Embryonic facial prominence (tissue), 1 donor: ENCODE data around the gene RAI2.
A peak's percentile ranks its signal among the peaks of the same experiment; 100 is the strongest.

Source experiments
- DNase-seq: peaks from one replicate; pipeline ENCODE4 v3.0.0-alpha.2; 2016; ENCODE audit errors: extremely low spot score

RAI2 gene

DNA sequence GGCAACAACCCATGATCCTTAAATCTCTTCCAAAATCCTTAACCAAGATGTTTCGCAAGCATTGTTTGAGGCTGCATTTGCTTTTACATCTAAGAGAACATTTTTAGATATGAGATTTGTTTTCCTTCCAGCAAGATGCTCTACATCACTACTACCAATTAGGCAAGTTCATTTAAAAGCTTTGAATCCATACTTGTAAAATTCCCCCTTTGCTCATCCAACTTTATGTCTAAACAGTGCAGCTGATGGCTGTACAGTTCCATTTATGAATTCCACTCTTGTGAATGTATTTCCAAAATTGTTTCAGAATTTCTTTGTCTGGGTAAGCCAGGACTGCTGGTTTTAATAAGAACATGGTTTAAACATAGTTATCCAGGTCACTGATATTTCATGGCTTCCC is 31.5 kb downstream of the RAI2 start:
- DNase-seq = no peak

DNA sequence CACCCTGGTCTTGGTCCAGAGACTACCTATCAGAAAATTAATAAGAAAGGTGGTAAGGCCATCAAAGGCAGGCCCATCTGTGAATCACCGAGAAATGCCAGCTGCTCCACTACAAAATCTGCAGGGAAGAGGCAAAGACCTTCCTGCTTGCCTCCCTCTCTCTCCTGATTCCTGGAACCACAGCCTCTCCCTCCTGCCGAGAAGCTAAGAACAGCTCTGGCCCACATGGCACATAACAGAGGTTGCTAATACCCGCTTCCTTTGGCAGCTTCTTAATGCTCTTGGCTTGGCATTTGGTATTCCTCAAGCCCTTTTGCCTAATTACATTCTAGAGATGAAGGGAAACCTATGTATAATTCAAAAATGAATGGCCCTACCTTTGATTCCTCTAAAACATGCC is 32.9 kb downstream of the RAI2 start:
- DNase-seq = no peak

DNA sequence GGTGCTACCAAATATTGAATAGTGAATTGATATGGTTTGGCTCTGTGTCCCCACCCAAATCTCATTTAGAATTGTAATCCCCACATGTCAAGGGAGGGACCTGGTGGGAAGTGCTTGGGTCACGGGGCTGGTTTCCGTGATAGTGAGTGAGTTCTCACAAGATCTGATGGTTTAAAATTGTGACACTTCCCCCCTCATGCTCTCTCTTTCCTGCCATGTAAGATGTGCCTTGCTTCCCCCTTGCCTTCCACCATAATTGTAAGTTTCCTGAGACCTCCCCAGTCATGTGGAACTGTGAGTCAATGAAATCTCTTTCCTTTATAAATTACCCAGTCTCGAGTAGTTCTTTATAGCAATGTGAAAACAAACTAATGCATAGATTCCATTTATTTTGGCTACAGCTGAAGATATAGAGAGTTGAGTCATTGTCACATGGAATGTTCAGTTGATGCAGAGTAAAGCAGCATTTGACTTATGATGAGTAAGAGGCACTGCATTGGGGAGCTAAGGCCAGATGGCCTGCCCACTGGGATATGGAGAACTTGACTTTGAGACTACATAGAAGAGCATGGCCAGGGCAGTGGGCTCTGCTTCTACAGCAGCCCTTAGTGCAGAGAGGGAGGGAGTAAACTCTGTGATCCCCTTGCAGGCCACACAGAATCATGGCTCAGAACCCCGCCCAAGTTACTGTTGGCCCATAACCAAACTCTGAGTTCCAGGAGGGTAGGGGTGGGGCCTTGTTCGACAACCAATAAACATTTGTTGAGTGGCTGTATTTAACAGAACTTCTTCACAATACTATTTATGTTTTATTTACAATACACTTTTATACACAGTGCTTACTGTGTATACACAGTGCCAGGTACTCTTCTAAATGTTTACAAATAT is 34.2 kb downstream of the RAI2 start:
- DNase-seq = no peak

DNA sequence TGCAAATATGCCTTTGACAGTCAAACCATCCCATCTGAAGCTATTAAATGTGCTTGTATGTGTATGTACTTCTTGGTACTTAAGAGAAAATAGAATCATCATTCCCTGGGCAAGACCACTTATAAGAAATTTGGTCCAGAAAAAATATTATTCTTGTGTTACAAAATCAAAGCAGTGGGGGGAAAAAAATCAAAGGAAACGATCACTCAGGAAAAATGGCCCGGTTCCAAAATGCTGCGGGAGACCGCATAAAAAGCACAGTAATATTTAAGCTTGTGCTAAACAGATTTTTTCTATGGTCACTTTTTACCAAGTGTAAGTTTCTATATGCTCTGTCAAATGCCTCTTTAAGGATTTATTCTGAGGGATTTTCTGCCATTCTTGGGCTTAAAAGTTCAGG is 36.1 kb downstream of the RAI2 start:
- no peak for DNase-seq

DNA sequence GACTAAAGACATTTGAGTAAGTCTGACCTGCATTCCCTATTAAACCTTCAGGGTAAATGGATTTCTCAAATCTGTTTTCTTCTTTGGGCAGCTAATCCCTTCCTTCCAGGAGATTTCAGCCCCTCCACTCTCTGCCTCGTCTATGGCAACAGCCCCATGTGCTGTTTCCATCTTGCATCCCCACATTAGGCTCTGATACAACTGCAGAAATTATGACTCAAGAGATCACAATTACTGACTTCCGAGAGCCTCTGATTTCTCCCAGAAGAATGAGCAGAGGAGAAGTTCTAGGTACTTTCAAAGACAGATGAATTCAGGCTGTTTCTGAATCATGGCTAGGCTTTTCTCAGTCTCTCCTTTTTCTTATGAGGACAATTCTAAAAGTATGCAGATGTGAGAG is 38.7 kb downstream of the RAI2 start:
- no peak for DNase-seq

DNA sequence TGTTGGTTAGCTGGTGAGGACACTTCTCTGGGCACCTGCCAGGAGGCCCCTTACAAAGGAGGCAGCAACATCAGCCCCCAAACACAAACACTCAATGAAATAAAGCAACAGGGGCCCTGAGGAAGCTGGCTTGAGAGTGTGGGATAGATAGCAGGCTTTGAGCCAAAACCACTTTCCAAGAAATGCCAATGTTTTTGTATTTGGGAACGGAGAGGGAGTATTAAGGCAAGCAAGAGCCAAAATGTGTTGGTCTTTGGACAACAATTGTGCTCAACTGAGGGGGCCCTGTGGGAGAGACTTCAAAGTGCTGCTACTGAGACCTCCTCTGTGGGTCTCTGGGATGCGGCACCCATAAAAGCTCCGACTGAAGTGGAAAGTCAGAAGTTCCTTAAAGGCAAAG is 41.0 kb downstream of the RAI2 start:
- DNase-seq = peak; percentile 6

DNA sequence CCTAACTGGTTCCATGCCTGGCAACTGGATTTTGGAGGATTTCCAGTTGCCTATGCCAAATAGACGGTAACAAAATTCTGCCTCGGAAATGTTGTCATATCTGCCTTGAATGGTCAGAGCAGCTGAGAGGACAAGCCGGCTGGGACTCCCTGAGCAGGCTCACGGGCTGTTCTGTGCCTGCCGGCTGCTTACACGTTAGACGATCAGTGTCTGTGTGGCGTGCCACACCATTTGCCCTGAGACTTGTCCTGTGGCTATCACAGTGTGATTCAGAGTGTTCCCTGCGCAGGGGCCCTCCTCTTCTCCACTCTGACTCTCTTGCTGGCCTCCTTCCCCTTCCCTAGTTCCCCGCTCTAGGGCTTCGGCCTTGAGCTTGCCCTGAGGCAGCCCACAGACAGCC is 42.4 kb downstream of the RAI2 start:
- DNase-seq = no peak

DNA sequence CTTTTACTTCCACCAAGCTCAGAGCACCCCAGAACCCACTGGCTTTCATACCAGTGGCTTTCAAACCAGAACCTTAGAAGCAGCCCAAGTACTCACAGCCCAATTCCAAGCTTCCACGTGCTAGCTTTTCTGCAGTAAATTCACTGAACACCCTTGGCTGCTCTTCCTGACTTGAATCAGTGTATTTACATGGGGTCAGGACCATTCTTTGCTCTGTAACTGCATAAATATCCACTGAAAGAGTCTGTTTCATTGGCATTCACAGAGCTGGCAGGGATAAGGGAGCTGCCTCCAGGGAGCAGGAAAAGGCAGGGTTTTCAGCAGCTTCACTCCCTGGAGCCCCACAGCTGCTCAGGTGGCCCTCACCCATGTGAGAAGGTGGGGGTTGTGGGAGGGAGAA is 43.8 kb downstream of the RAI2 start:
- DNase-seq = no peak

DNA sequence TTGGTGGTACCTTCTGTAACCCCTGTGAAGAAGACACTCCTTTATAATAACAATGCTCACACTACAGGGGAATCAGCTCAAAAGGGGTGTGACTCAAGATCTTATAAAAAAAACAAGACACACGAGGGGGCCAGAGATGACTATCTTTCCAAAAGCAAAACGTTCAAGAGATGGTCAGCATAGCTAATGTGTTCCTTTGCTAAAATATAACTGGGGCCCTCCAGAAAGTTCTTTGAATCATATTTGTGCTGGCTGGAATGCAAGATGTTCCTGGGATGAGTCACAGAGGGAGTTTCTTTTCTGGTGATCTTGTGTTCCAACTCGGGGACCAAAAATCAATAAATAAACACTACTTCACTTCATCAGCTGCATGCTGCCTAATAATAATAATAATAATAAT is 46.5 kb downstream of the RAI2 start:
- no peak for DNase-seq

DNA sequence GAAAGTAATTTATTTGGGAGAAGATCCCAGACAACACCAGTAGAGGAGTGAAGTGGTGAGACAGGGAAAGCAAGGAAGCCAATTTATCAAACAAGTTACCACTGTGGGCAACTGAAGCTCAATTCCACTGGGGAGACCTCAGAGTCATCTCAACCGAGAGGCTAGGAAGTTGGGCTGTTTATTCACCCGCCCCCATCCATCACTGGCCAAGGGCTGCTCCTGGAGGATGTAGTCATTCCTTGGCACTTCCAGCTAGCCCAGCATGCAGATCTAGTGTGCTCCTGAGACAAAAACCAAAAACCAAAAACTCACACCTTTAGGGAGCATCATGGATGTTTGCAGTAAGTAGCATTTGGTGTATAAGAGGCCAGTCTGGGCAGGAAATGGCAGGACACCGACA is 47.0 kb downstream of the RAI2 start:
- DNase-seq = no peak

DNA sequence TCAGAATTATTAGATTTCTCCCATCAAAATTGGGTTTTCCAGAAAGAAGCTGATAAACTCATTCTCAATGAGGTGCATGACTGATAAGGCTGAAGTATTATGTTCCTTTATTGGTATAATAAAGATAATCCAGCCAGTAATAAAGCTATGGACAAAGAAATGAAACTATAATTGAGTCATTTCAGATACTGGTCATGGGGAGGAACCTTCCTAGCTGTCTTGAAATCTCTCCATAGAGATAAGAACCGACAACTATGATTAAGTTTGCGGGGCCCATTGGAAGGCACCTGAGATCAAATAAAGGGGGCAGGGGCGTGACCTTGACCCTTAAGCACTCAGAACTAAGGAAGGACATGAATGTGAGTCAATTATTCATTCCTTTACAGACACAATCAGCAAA is 47.8 kb downstream of the RAI2 start:
- DNase-seq = no peak

DNA sequence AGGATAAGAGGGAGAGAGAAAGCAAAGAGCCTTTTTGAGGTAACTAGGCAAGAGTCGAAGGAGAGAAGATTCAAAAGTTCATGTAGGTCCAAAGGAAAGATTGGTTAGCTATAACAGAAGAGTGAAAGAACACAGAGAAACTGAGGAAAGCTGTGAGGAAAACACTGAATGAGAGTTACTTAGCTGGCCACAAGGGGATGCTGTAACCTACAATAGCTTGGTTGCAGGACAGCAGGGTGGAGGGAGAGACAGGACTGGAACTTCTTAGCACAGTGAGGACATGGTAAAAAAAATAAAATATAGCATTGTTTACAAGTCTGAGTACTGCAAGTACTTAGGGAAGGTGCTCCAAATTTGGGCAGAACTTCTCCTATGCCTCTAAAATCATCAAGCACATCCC is 48.3 kb downstream of the RAI2 start:
- DNase-seq = no peak

DNA sequence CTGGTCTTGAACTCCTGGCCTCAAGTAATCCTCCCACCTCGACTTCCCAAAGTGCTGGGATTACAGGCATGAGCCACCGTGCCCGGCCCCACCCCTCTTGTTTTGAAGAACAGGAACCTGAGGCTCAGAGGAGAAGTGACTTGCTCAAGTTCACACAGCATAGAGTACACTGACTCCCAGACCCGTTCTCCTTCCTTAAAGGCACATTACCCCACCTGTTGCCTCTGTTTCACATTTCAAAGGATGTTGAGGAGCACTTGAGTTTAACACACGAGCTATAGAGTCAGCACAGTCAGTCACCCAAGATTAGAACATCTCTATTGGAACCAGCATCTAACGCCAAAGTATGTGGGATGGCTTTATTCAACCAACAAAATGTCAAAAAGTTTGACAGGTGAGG is 51.1 kb downstream of the RAI2 start:
- no peak for DNase-seq

DNA sequence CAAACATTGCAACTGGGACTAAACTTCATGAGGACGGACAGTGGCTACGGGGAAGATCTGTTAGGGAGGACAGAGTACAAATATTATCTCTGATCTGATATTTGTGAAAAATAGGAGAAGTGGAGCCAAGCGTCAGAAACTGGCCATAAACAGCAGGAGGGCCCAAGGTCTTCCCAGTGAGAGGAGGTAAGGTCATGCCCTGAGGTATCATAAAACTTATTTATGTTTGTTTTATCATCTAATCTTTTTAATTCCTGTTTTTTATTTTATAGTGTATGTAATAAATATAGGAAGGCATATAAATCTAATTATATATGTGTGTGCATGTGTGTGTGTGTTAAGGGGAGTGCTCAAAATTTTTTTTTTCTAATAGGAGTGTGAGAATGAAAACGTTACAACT is 51.8 kb downstream of the RAI2 start:
- no peak for DNase-seq

DNA sequence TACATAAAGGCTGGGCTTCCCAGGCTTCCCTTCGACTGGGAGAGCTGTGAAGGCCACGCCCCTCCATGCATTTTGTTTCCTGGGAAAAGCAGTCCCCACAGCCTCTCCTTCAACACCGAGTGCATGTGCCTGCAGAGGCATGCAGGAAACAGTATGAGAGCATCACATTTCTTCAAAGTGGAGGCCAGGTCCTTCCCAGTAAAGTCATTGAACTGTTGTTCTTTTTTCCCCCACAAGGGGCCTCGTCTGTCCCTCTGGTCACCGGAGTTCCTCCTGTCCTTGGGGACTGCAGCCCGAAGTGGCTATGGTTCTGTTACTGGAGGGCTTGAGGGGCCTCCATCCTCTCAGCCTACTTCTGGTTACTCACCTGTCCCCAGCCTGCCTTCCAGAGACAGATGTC is 56.0 kb downstream of the RAI2 start:
- no peak for DNase-seq

DNA sequence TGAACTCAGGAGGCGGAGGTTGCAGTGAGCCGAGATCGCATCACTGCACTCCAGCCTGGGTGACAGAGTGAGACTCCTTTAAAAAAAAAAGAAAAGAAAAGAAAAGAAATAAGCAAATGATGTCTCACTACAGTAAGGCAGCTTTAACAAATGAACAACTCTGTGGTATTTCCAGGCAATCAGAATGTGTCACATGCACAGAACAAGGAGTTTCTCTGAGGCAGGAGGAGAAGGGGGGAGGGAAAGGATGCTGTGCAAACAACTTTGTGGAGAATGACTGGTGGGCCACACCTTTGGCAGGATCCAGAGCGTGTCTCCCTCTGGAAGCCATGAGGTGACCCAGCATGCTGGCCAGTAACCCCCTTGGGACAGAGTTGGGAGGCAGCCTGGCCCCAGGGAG is 57.6 kb downstream of the RAI2 start:
- no peak for DNase-seq

DNA sequence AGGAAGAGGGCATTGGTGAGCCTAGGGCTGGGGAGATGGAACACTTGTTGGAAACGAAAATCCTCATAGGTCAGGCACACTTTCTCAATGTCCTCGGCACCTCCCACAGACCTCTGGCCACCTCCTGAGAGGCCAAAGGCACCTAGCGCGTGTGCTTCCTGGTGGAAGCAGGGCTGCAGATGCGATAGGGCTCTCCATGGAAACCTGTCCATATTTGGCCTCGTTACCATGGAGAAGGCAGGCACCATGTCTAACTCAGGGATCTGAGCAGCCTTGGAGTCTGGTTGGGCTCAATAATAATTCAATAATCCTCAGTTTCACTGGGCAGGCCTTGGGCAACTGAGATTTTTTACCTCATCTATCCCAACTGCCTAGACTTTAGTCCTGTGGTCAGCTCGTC is 58.3 kb downstream of the RAI2 start:
- DNase-seq = no peak

DNA sequence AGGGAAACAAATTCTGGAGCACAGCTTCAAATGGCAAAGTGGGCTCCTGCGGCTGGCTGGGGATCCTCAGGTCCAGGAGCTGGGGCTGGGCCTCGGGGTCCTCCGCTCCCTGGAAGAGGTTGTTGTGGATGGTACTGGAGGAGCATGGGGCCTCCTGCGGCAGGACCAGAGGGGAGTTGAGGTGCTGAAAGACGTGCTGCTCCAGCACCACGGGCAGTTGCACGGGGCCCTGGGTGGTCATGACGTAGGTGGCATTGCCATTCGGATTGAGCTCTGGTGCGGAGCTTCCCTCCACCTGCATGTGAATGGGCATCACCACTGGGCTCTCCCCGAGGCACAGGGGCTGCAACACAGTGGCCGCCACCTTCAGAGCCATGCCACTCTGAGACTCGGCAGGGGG is 59.7 kb downstream of the RAI2 start:
- DNase-seq = no peak

DNA sequence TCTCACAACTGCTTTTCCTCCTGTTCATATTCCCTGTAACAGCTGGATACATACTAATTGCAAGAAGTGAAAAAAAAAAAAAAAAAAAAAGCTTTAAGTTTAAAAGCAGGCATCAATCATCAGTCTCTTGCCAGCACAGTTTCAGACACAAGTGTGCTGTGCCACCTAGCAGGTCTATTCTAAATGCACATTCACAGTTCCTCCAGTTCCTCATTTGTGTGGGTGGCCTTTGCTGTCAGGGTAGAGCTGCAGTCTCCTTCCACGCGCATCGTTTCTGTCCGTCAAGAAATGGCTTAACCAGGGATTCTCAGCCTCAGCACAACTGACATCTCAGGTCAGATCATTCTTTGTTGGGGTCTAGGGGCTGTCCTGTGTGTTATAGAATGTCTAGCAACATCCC is 62.2 kb downstream of the RAI2 start:
- no peak for DNase-seq

DNA sequence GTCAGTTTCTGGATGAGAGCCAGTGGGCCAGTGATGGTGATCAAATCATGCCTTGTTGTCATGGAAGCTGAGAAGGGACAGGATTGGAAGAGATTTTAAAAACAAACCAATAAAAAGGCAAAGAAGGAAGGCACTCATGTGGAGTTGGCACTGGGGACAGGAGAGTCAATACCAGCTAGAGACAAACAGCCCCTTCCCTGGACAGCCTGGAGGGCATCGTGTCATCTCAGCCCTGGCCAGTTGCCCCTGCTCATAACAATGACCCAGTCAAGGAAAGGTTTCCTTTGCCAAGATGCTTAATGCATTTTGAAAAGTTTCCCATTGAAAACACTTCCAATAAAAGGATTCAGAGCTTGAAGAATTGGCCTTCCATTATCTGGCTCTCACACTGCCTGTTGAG is 68.3 kb downstream of the RAI2 start:
- DNase-seq = no peak

DNA sequence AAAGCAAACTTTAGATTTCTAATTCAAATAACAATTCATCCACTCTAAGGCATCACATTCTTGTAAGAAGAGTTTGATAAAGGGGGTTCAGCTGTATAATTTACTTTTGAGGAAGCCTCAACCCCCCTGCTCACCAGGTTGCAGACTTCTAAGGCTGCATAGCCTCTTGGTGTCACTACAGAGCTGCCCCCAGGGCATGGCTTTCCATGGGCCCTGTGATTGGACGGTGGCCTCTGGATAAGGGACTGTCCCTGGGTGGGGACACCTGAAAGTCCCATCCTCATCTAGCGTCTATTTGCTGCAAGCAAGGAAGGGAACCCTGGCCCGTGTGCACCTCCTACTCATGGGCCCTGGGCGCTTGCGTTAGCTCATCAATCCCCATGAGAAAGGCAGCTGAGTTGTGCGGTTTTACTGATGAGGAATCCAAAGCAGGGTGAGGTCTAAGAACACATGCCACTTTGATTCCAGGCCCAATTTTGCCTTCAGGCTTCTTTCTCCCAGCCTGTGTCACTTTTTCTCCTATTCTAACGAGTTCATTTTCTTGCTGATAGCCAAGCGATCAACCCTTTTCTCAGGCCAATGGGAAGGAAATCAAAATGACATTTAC is 72.0 kb downstream of the RAI2 start:
- no peak for DNase-seq

DNA sequence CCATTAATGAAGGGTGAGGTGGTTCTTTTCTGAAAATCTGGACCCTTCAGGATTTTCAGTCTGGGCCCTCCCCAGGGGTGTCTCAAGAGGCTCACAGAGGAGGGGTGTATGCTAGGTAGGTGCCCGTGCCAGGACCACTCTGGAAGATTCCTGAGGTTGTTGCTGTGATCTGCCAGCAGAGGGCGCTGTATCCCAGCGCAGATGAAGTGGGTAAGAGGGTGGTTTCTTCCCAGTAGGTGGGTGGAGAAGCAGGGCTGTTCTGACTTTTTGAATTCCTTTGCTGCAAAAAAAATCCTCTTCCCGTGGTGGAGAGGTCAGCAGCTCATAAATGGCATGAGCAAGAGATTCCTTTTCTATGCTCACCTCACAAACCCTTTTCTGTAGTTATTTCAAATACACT is 72.7 kb downstream of the RAI2 start:
- no peak for DNase-seq

DNA sequence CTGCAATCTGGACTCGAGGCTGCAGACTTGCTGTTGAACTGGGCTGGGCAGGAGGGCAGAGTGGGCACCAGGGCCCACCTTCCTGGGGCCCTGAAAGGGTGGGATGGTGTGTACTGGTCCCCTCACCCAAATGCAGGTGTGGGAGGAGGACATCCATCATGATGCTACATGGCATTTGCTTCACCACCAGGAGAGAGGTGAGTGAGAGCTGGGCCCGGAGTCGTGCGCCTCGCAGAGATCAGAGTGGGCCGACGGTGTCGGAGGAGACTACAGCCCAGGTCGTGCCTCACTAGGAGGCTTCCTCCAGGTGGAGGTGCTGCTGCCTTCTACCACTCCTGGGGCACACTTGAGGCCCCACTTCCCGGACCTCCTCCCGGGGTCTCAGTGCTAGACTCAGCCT is 73.5 kb downstream of the RAI2 start:
- DNase-seq = no peak
